ENCODE measurements around the gene VWC2L. TPM values are rescaled to one million over a fixed set of nuclear protein-coding genes. Genes with fewer than 3 reads are reported as not detected.

The VWC2L gene
- polyA plus RNA-seq, 1 experiment = not detected

- H3K27me3 ChIP-seq (ENCODE audit: control insufficient read depth, insufficient read depth, low read length) = no peaks in the 10 kb centered on the region
- TF ChIP-seq CTCF (IDR thresholded peaks at IDR 0.05; ENCODE audit: insufficient read depth, low read depth, low read length) = no peak
- ChIA-PET POLR2A (no interaction called here), CTCF (no interaction called here)
- no peak overlapping the region for H3K4me3 ChIP-seq (ENCODE audit: low read depth, low read length)
- H3K36me3 ChIP-seq (ENCODE audit: control insufficient read depth, insufficient read depth, low read length) = no peaks in the 10 kb centered on the region
- DNase-seq (ENCODE audit: low read depth) = no peak
Measured at GRCh38 chr2:214481204-214481603, 70.3 kb downstream of the VWC2L start.

GRCh38 chr2:214482728-214483127 is 71.9 kb downstream of the VWC2L start:
- TF ChIP-seq CTCF (IDR thresholded peaks at IDR 0.05; ENCODE audit: insufficient read depth, low read depth, low read length) = no peak
- Histone ChIP-seq H3K4me3 (ENCODE audit: low read depth, low read length) (no peak overlapping the region), H3K36me3 (ENCODE audit: control insufficient read depth, insufficient read depth, low read length) (no peaks in the 10 kb centered on the region), H3K27me3 (ENCODE audit: control insufficient read depth, insufficient read depth, low read length) (no peaks in the 10 kb centered on the region)
- ChIA-PET CTCF (no interaction called here), POLR2A (no interaction called here)
- DNase-seq (ENCODE audit: low read depth) = no peak

GRCh38 chr2:214484239-214484638 is 73.4 kb downstream of the VWC2L start:
- ChIA-PET POLR2A (no interaction called here), CTCF (no interaction called here)
- H3K27me3 ChIP-seq (ENCODE audit: control insufficient read depth, insufficient read depth, low read length) = no peaks in the 10 kb centered on the region
- no peak for DNase-seq (ENCODE audit: low read depth)
- H3K36me3 ChIP-seq (ENCODE audit: control insufficient read depth, insufficient read depth, low read length) = no peaks in the 10 kb centered on the region
- H3K4me3 ChIP-seq (ENCODE audit: low read depth, low read length) = no peak overlapping the region
- TF ChIP-seq CTCF (IDR thresholded peaks at IDR 0.05; ENCODE audit: insufficient read depth, low read depth, low read length) = no peak

GRCh38 chr2:214484701-214485100 is 73.8 kb downstream of the VWC2L start:
- ChIA-PET POLR2A (no interaction called here), CTCF (no interaction called here)

GRCh38 chr2:214489181-214489580 is 78.3 kb downstream of the VWC2L start:
- DNase-seq (ENCODE audit: low read depth) = no peak
- CTCF ChIA-PET = no interaction called here
- TF ChIP-seq CTCF (IDR thresholded peaks at IDR 0.05; ENCODE audit: insufficient read depth, low read depth, low read length) = no peak

More at GRCh38 chr2:214484701-214485100, 73.8 kb downstream of the VWC2L start:
- DNase-seq (ENCODE audit: low read depth) = no peak
- no peak overlapping the region for H3K4me3 ChIP-seq (ENCODE audit: low read depth, low read length)
- H3K27me3 ChIP-seq (ENCODE audit: control insufficient read depth, insufficient read depth, low read length) = no peaks in the 10 kb centered on the region
- TF ChIP-seq CTCF (IDR thresholded peaks at IDR 0.05; ENCODE audit: insufficient read depth, low read depth, low read length) = no peak
- no peaks in the 10 kb centered on the region for H3K36me3 ChIP-seq (ENCODE audit: control insufficient read depth, insufficient read depth, low read length)

More at GRCh38 chr2:214489181-214489580, 78.3 kb downstream of the VWC2L start:
- no peaks in the 10 kb centered on the region for H3K36me3 ChIP-seq (ENCODE audit: control insufficient read depth, insufficient read depth, low read length)
- POLR2A ChIA-PET = no interaction called here
- no peaks in the 10 kb centered on the region for H3K27me3 ChIP-seq (ENCODE audit: control insufficient read depth, insufficient read depth, low read length)
- no peak overlapping the region for H3K4me3 ChIP-seq (ENCODE audit: low read depth, low read length)

Data from BJ (cell line).